Ovary (tissue), 3 donors: ENCODE data around the gene CCL1.

Source experiments
- POLR2A ChIP-seq: fragments of 450-650 bp; IDR thresholded peaks from one replicate; pipeline ENCODE4 v1.6.1; 2017; ENCODE audit warnings: antibody characterized with exemption, mild to moderate bottlenecking, moderate library complexity
- TF ChIP-seq, protein P1 (sequence below), 3 donors: fragments of 450-650 bp in 2 of 3; fragments of 200-600 bp in 1 of 3; IDR thresholded peaks; one replicate each; pipeline versions ENCODE4 v1.5.1 to v1.8.0; 2016 to 2022; ENCODE audit warnings: antibody characterized with exemption in 3 of 3, mild to moderate bottlenecking in 1 of 3
- donor health status: DM: no; HTN: no; CAD: no.

- TF ChIP-seq, protein P1, sequence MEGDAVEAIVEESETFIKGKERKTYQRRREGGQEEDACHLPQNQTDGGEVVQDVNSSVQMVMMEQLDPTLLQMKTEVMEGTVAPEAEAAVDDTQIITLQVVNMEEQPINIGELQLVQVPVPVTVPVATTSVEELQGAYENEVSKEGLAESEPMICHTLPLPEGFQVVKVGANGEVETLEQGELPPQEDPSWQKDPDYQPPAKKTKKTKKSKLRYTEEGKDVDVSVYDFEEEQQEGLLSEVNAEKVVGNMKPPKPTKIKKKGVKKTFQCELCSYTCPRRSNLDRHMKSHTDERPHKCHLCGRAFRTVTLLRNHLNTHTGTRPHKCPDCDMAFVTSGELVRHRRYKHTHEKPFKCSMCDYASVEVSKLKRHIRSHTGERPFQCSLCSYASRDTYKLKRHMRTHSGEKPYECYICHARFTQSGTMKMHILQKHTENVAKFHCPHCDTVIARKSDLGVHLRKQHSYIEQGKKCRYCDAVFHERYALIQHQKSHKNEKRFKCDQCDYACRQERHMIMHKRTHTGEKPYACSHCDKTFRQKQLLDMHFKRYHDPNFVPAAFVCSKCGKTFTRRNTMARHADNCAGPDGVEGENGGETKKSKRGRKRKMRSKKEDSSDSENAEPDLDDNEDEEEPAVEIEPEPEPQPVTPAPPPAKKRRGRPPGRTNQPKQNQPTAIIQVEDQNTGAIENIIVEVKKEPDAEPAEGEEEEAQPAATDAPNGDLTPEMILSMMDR (IDR thresholded peaks at IDR 0.05), result no peak
- no peak for TF ChIP-seq POLR2A
Observed at GRCh38 chr17:34393401-34393800, 30.4 kb upstream of the CCL1 start.
